Loucy (cell line): Measurements from ENCODE around the gene CADM1.

ENCODE experiments used
- EZH2phosphoT487 ChIP-seq: fragments of 200-600 bp; IDR thresholded peaks from 2 replicates; pipeline ENCODE4 v1.6.1; 2018; ENCODE audit warnings: antibody characterized with exemption, mild to moderate bottlenecking, moderate library complexity, borderline replicate concordance
- TF ChIP-seq, protein P1 (sequence below): fragments of 200-600 bp; sonication (generic); conservative IDR thresholded peaks from 2 replicates; pipeline ENCODE4 v1.5.1; 2014; ENCODE audit warnings: mild to moderate bottlenecking, antibody characterized with exemption, low read length

DNA sequence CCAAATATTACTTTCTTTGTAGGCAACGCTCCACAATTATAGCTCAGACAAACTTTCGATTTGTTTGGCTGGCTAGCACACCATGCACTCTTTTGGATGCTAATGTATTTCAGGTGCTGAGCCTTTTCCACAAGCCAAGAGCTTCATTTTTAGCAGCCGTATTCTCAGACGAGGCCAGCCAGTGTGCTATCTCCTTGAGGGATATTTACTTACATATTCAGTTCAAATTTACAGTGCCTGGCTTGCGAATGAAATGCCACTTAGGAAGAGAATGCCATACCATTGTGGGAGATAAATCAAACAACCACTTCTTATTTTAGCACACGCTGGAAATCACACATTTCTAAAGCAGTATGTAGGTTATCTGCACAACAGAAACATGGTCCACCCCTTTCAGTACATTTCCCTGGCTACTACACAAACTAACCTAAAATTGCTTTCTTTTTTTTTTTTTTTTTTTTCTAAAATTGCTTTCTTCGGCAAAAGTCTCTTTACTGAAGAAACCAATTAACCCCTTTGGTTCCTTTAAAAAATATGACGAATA is 236.9 kb downstream of the CADM1 start:
- TF ChIP-seq, protein P1, sequence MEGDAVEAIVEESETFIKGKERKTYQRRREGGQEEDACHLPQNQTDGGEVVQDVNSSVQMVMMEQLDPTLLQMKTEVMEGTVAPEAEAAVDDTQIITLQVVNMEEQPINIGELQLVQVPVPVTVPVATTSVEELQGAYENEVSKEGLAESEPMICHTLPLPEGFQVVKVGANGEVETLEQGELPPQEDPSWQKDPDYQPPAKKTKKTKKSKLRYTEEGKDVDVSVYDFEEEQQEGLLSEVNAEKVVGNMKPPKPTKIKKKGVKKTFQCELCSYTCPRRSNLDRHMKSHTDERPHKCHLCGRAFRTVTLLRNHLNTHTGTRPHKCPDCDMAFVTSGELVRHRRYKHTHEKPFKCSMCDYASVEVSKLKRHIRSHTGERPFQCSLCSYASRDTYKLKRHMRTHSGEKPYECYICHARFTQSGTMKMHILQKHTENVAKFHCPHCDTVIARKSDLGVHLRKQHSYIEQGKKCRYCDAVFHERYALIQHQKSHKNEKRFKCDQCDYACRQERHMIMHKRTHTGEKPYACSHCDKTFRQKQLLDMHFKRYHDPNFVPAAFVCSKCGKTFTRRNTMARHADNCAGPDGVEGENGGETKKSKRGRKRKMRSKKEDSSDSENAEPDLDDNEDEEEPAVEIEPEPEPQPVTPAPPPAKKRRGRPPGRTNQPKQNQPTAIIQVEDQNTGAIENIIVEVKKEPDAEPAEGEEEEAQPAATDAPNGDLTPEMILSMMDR: no peak
- no peak for TF ChIP-seq EZH2phosphoT487
